ENCODE measurements around the gene MEAK7. TPM values are rescaled to one million over a fixed set of nuclear protein-coding genes. Genes with fewer than 3 reads are reported as not detected.

MEAK7 gene
- total RNA-seq, 4 donors from 2014 or later, result 7.9 to 30.5 (median 10.4) TPM

- H3K36me3 ChIP-seq, result peaks cover 0 to 45% of the 10 kb centered on the region in 2 donors
- ATAC-seq, result no peak
- H3K9me3 ChIP-seq, result peaks cover 0 to 14% (median 0%) of the 10 kb centered on the region in 3 donors
- WGBS, 2 donors (ENCODE audit: low coverage in 1 of 2), result 61% methylated on average over 5 of the region's 7 CpGs; no CpG with 5 or more reads in 1 of the 2 donors
- no peak overlapping the region for H3K4me3 ChIP-seq
- peaks cover 0 to 6% (median 0%) of the 10 kb centered on the region in 3 donors for H3K4me1 ChIP-seq
- no peak for TF ChIP-seq POLR2A (IDR thresholded peaks at IDR 0.05)
- TF ChIP-seq POLR2AphosphoS5 (IDR thresholded peaks at IDR 0.05), result no peak
- TF ChIP-seq CTCF (IDR thresholded peaks at IDR 0.05), result no peak
- no peak overlapping the region for H3K27ac ChIP-seq
- H3K27me3 ChIP-seq, result no peaks in the 10 kb centered on the region
These were observed 41.2 kb downstream of the MEAK7 start for GRCh38 chr16:84463221-84463620.

- no peak for ATAC-seq
- peaks cover 0 to 10% (median 0%) of the 10 kb centered on the region in 3 donors for H3K9me3 ChIP-seq
- no CpG with 5 or more reads among the region's 24 CpGs for WGBS, 2 donors (ENCODE audit: low coverage in 1 of 2)
- H3K4me1 ChIP-seq, result peaks cover 0 to 6% (median 0%) of the 10 kb centered on the region in 3 donors
- H3K27ac ChIP-seq, result no peak overlapping the region
- no peak for TF ChIP-seq EP300 (IDR thresholded peaks at IDR 0.05)
- TF ChIP-seq POLR2A (IDR thresholded peaks at IDR 0.05), result no peak
- no peak for TF ChIP-seq POLR2AphosphoS5 (IDR thresholded peaks at IDR 0.05)
- no peak for TF ChIP-seq CTCF (IDR thresholded peaks at IDR 0.05)
- peaks cover 0 to 39% of the 10 kb centered on the region in 2 donors for H3K36me3 ChIP-seq
- H3K4me3 ChIP-seq, result no peak overlapping the region
- H3K27me3 ChIP-seq, result no peaks in the 10 kb centered on the region
These were observed 41.9 kb downstream of the MEAK7 start for GRCh38 chr16:84462296-84463210.

- 67% methylated on average over 1 of the region's 30 CpGs; no CpG with 5 or more reads in 1 of the 2 donors for WGBS, 2 donors (ENCODE audit: low coverage in 1 of 2)
- Histone ChIP-seq H3K4me3 (no peak overlapping the region), H3K36me3 (peaks cover 0 to 31% of the 10 kb centered on the region in 2 donors), H3K9me3 (peaks cover 0 to 2% (median 0%) of the 10 kb centered on the region in 3 donors), H3K4me1 (peaks cover 0 to 6% (median 0%) of the 10 kb centered on the region in 3 donors), H3K27ac (no peak overlapping the region), H3K27me3 (no peaks in the 10 kb centered on the region)
- peak; percentile 29 for ATAC-seq
- no peak for TF ChIP-seq POLR2A (IDR thresholded peaks at IDR 0.05)
- no peak for TF ChIP-seq CTCF (IDR thresholded peaks at IDR 0.05)
- TF ChIP-seq POLR2AphosphoS5 (IDR thresholded peaks at IDR 0.05), result no peak
- no peak for TF ChIP-seq EP300 (IDR thresholded peaks at IDR 0.05)
These were observed 42.8 kb downstream of the MEAK7 start for GRCh38 chr16:84461413-84462295.

GRCh38 chr16:84461029-84461412 is 43.4 kb downstream of the MEAK7 start:
- TF ChIP-seq EP300 (IDR thresholded peaks at IDR 0.05), result no peak
- TF ChIP-seq CTCF (IDR thresholded peaks at IDR 0.05), result no peak
- TF ChIP-seq POLR2AphosphoS5 (IDR thresholded peaks at IDR 0.05), result no peak
- no peak for TF ChIP-seq POLR2A (IDR thresholded peaks at IDR 0.05)
- Histone ChIP-seq H3K4me1 (peaks cover 0 to 6% (median 0%) of the 10 kb centered on the region in 3 donors), H3K4me3 (no peak overlapping the region), H3K27ac (no peak overlapping the region), H3K9me3 (no peaks in the 10 kb centered on the region), H3K27me3 (no peaks in the 10 kb centered on the region), H3K36me3 (peaks cover 0 to 28% of the 10 kb centered on the region in 2 donors)
- no peak for ATAC-seq
- WGBS, 2 donors (ENCODE audit: low coverage in 1 of 2), result 76 to 92% methylated on average over 4 to 5 of the region's 8 CpGs
